Dermis blood vessel endothelial cell (primary cell): ENCODE results near the gene B4GALT4. TPM values are rescaled to one million over a fixed set of nuclear protein-coding genes. Genes with fewer than 3 reads are reported as not detected.
A peak's percentile ranks its signal among the peaks of the same experiment; 100 is the strongest.
"Not testable (repeated sequence)": the region's sequence is repeated elsewhere in the genome, so short reads cannot be mapped to it uniquely, and the experiment has no call there.

ENCODE experiments used
- DNase-seq: peaks from one replicate; pipeline ENCODE4 v3.0.0; 2010
- total RNA-seq: library from RNA; depleted of rRNA; stranded (reverse); fragments of >200 nt; gene quantifications from 2 replicates; pipeline ENCODE4 v1.2.3, GENCODE V29; 2014

The B4GALT4 gene, protein sequence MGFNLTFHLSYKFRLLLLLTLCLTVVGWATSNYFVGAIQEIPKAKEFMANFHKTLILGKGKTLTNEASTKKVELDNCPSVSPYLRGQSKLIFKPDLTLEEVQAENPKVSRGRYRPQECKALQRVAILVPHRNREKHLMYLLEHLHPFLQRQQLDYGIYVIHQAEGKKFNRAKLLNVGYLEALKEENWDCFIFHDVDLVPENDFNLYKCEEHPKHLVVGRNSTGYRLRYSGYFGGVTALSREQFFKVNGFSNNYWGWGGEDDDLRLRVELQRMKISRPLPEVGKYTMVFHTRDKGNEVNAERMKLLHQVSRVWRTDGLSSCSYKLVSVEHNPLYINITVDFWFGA
- total RNA-seq = 4.2 and 9.0 TPM in 2 replicates

DNA sequence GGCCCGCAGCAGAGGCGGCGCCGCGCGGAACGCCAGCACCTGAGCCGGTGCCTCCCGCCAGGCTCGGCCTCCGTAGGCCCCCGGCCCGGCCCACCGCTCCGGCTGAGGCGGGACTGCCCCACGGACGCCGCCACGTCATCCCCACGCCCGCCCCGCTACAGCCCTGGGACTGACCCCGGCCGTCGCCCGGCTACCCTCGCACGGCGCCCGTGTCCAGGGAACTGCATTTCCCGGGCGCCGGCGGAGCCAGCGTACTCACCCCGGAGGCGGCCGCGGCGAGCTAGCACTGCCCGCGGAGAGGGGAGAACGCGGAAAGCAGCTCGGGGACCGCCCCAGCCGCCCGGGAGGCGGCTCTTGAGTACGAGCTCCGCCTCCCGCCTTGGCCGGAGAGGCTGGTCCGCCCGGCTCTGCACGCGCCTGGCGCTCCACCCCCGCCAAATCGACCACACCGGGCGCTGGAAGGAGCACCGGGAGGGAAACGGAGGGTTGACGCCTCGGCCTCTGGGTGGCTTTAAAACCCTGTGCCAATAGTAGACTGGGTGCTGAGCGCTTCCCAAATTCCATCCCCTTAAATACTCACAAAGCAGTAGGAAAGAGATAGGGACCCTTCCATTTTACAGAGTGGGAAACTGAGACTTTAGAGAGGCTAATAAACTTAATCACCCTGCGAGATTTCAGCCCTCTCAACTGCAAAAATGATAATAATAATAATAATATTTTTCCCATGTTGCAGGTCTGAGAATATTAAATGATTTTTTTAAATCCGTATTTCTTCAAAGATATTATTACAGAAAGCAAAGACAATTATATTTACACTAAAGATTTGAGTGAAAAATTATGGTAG, at the start of gene B4GALT4:
Gene B4GALT4, minus strand, starts transcription at position 288 of the 844 bp plus-strand sequence. CDS start 10,779 bp downstream, outside the sequence.
- DNase-seq = peak; percentile 88

DNA sequence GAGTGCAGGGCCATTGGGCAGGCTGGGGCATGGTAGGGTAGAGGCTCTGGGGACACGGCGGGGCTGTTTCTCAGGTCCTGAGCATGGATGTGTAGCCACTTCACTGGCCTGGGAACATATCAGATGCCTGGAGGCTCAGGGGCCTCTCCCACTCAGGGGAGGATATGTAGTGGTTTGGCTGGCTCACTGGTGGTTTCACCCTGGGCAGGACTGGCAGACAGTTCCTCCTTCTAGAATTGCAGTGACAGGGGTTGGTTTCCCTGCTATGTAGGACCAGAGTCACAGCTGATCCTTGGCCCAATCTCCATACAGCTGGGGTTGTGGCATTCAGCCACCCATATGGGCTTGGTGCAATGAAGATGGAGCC, 48.7 kb upstream of the B4GALT4 start:
- no peak for DNase-seq

DNA sequence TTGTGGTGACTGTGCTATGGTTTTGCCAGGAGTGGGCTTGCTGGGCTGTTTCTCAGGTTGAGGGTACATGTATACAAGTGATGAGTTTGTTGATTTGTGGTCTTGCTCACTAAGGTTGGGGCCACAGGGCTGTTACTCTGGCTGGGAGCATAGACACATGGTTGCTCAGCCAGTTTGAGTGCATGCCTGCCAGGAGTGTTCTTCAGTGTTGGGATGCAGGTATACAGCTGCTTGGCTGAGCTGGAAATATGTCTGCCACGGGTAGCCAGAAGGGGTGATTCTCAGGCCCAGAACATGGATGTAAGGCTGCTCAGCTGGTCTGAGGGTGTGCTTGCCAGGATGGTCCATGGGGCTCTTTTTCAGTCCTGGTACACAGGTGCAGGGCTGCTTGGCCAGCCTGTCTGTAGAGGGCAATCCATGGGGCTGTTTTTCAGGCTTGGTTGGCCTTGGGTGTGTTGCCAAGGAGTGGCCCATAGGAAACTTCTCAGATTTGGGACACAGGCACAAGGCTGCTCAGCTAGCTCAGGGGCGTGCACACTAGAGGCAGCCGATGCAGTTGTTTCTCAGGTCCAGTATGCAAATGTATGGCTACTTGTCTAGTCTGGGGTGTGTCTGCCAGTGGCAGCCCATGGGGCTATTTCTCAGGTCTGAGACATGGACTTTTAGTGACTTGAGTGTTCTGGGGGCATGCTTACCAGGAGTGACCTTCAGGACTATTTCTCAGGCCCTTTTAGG, 48.2 kb upstream of the B4GALT4 start:
- DNase-seq = no peak

DNA sequence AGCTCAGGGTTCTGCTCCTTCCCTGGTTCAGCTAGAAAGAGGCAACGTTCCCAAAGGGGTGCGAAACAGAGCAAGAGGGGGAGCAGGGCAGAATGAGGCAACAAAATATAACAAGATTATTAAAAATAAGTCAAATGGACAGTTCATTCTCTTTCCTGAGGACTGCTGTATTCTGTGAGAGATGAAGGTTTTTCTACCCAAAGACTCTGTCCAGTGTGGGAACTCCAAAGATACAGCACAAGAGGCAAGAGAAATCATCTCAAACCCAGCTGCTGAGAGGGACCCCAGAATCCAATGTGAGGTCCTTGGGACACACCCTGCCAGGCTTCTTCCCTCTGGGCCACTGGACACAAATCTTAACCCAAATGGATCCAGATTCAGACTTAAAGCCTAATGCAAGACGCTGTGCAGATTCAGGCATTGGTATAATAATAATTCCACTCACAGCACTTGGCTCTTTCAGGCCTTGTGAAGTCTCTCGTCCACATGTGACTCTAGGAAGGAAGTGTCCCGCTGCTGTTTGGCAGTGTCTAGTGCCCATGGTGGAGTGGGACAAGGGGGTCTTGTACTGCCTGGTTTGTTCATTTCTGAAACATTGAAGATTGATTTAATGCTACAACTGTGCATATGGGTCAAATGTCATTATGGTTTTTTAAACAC, 39.0 kb upstream of the B4GALT4 start:
- peak; percentile 47 for DNase-seq

DNA sequence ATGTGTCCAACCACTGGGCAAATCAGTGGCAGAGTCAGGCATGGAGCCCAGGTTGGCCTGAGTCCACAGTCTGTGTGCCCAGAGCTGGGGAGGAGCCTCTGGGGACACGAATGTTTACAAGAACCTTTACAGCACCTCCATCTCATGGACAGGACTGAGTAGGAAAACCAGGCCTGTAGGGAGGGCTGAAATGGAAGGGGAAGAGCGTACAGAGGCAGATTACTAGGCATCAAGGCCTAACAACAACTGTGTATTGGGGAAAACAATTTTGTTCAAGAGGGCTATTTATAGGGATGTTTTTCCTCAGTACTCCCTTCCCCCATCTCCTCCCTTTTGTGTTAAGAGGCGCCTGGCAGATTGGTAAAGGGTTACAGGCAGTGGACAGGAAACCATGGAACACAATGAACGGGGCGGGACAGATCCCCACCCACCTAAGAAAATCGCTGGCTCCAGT, 38.5 kb upstream of the B4GALT4 start:
- DNase-seq = peak; percentile 95

DNA sequence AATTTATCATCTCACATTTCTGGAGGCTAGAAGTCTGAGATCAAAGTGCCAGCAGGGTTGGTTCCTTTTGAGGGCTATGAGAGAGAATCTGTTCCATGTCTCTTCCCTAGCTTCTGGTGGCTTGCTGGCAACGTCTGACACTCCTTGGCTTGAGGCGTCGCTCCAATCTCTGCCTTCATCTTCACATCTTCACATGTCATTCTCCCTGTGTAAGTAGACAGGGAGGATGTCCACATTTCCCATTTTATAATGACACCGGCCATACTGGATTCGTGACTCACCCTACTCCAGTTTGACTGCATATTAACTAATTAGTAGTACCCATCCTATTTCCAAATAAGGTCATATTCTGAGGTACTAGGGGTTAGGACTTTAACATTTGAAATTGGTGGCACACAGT, 36.0 kb upstream of the B4GALT4 start:
- DNase-seq = no peak

DNA sequence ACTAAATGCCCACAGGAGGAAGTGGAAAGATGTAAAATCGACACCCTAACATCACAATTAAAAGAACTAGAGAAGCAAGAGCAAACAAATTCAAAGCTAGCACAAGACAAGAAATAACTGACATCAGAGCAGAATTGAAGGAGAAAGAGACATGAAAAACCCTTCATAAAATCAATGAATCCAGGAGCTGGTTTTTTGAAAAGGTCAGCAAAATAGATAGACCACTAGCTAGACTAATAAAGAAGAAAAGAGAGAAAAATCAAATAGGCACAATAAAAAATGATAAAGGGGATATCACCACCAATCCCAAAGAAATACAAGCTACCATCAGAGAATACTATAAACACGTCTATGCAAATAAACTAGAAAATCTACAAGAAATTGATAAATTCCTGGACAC, 29.5 kb upstream of the B4GALT4 start:
- not testable (repeated sequence) for DNase-seq

DNA sequence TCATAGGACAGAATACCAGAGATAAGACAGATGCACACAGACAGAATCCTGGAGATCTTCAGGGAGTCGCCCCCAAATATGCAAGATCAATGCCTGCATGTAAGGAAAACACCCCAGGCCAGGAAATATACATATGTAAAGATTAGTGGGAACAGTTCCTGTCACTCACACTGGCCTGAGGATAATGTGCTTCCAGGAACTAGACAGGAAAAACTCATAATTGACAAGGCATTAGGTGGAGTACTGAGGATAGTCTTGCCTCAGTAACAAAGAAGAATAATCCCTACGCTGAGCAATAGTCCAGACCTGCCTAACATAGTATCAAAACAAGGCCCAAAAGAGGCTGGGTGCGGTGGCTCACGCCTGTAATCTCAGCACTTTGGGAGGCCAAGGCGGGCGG, 20.4 kb upstream of the B4GALT4 start:
- no peak for DNase-seq

DNA sequence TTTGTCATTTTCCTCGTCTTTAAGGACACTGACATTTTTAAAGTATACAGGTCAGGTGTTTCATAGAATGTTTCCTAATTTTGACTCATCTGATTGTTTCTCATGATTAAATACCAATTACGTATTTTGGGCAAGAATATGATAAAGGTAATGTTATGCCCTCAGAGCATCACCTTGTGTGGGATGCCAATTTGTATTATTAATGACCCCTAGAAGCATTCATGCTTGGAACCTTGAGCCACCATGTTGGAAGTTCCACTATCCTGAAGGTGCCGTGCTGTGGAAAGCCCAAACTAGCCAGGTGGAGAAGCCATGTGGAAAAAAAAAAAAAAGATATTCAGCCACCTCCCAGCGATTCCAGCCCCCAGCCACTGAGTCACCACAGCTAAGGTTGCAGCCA, 19.1 kb upstream of the B4GALT4 start:
- no peak for DNase-seq

DNA sequence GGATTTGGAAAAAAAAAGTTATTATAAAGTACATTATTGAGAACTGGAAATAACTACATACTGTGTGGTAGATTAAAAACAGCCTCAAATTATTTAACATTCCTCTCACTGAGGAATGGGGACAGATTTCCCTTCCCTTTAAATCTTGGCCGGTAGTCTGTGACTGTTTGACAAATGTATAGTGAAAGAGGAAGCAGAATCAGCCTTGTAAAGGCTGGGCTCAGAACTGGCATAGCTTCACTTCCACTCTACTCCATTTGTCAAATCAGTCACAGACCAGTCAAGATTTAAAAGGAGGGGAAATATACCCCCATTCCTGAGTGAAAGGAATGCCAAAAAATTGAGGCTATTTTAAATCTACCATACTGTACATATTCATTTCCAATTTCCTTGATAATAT, 18.2 kb upstream of the B4GALT4 start:
- no peak for DNase-seq

DNA sequence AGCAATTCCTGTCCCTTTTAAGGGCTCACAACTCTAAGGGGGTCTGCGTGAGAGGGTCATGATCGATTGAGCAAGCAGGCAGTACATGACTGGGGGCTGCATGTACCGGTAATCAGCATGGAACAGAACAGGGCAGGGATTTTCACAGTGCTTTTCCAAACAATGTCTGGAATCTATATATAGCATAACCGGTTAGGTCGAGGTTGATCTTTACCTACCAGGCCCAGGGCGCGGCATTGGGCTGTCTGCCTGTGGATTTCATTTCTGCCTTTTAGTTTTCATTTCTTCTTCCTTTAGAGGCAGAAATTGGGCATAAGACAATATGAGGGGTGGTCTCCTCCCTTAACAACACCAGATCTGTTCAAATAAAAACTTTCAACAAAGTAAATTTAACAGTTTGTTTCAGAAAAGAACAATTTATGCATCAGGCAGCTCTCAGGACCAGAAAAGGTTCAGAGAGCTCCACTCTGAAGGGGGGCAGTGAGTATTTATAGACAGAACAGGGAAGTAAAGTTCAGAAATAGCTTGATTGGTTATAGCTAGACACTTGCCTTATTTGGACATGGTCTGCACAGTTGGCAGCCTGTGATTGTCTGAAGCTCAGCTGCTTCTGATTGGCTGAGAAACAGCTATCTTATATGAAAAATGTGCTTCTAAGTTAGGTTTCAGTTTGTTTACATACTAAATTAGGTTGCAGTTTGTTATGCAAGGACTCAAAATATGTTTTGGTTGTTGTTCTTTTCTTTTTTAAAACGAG, 17.2 kb upstream of the B4GALT4 start:
- peak; percentile 33 for DNase-seq

DNA sequence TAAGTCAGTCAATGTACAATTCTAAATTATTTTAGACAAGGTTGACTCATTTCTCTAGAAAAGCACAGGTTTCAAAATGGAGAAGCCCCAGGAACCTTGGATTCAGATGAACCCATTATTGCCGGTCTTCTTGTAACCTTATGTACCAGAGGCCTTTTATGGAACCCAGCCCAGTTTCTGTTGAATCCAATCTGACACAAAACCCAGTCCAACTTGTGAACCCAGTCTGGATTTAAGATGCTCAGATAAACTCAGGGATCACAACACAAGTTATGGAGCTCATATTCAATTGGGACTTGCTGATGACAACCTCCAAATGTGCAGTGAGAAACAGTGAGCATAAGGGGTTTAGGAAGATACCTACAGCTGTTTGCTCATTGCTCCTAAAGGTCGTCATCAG, 16.4 kb upstream of the B4GALT4 start:
- DNase-seq = no peak

DNA sequence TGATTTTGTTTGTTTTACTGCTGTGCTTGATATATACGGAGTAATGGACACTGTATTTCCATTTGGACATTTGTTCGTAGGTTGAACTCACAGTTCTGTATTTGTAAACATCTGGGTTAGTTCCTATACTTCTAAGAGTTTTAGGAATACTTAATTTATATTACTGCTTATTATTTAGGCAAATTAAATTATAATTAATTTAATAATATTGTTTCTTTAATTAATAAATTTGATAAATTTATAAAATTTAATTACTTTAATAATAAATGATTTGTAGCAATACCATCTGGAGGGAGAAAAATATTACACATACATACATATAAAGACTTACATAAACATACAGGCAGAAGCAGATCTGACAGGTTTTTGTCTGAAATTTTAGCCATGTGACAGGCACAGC, 14.5 kb upstream of the B4GALT4 start:
- no peak for DNase-seq

DNA sequence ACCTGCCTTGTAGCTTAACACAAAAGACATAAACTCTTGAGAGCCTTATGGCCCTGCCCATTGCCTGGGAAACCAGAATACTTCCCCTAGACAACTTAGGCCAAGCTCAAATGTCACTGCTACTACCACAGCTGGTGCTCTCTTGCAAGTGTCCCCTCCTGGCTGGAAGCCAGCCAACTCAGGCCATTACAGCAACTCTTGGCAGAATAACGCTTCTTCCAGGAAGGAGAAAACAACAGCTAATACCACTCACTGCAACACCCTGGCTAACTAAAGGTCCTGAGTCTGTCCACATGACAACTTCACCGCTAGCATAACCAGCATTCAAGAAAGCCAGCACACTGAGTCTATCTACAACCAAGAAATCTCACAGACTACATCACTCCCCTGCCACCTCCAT, 5.1 kb upstream of the B4GALT4 start:
- DNase-seq = peak; percentile 15

DNA sequence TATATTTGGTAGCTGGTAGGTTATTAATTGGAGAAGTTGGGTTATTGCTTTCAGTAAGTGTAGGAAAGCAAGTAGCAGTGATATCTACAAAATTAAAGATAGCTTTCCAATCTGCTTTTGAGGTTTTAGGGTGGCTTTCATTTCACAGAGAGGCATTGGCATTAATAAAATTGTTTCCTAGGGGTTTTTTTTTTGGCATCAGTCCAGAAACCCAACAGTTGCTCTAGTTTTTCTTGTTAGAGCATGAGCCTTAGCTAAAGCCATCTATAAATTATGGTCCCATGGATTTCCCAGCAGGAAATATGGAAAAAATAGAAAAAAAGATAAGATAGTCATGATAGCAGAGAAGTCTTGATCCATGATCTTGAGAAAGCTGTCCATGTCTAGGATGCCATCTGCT, 3.0 kb upstream of the B4GALT4 start:
- no peak for DNase-seq

DNA sequence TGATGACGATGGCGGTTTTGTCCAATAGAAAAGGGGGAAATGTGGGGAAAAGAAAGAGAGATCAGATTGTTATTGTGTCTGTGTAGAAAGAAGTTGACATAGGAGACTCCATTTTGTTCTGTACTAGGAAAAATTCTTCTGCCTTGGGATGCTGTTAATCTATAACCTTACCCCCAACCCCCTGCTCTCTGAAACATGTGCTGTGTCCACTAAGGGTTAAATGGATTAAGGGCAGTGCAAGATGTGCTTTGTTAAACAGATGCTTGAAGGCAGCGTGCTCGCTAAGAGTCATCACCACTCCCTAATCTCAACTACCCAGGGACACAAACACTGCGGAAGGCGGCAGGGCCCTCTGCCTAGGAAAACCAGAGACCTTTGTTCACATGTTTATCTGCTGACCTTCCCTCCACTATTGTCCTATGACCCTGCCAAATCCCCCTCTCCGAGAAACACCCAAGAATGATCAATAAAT, 2.4 kb upstream of the B4GALT4 start:
- not testable (repeated sequence) for DNase-seq

DNA sequence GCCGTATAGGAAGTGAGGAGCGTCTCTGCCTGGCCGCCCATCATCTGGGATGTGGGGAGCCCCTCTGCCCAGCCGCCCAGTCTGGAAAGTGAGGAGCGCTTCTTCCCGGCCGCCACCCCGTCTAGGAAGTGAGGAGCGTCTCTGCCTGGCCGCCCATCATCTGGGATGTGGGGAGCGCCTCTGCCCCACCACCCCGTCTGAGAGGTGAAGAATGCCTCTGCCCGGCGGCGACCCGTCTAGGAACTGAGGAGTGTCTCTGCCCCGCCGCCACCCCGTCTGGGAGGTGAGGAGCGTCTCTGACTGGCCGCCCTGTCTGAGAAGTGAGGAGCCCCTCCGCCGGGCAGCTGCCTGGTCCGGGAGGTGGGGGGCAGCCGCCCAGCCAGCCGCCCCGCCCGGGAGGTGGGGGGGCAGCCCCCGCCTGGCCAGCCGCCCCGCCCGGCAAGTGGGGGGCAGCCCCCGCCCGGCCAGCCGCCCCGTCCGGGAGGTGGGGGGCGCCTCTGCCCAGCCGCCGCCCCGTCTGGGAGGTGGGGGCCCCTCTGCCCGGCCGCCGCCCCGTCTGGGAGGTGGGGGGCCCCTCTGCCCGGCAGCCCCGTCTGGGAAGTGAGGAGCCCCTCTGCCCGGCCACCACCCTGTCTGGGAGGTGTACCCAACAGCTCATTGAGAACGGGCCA, 1.8 kb upstream of the B4GALT4 start:
- DNase-seq = not testable (repeated sequence)

DNA sequence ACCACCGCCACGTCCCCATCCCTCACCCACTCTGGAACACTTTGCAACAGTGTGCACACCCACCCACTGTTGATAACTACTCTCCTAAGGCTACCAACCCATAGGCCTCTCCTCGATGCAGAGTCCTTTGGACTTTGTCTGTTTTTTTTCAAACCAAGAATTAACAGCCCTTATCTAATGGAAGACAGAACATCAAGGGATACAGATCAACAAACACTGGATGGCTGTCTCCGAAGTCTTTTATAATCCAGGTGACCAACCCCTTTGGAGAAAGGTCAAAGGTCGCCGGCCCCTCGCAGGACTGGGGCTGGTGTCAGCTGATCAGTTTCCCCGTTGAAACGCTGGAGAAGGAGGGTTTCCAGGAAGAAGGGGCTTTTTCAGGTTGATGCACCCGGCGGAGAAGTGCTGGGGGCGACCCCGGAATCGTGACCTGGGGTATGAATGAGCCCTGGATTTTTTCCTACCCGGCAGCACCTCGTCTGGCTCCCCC, 532 bp downstream of the B4GALT4 start:
- DNase-seq = peak; percentile 51

DNA sequence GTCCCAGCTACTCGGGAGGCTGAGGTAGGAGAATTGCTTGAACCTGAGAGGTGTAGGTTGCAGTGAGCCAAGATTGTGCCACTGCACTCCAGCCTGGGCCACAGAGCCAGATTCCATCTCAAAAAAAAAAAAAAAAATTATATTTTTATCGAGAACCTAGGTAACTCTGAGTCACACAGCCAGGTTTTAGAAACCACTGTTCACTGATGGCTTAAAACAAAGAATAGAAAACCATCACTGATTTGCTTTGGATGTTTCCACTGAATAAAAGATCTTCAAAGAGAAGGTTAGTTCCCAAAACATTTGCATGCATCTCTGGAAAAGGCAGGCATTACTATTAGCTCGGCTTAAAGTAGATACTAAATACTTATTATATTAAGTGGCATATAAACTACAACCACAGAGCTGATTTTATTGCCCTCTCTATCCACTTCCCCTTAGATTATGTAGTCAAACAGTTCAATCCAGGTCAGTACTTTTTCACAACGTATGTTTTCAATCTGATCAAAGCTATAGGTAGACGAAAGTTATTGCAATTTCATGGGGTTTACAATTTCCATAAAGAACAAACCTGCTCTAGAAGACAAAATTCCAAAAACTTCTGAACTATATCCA, 1.4 kb downstream of the B4GALT4 start:
- no peak for DNase-seq

DNA sequence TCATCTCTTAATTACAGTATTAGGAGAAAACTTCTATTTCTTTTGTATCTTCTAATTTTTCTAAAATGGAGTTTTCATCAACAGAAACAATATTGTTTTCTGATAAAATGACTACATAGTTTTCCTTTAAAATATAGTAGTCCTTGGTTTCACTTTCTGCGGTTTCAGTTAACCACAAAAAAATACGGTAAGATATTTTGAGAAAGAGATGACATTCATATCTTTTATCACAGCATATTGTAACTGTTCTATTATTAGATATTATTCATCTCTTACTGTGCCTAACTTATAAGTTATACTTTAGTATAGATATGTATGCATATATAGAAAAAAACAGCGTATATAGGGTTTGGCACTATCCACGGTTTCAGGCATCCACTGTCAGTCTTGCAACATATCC, 2.3 kb downstream of the B4GALT4 start:
- DNase-seq = no peak

DNA sequence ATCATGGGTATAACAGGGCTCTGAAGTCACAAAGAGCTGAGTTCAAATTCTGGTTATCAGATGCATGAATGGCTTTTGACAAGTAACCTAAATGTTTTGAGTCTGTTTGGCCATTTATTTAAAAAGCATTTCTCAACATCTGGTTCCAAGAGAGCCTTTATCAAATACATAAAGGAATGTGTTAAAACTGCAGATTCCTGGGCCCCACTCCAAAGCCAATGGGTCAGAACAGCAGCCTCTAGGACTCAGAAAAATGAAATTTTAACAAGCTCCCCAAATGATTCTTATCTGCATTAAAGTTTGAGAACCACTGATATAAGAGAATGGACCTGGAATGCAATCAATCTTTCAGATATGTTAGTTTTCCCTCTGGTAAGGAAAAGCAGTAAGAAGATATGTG, 3.4 kb downstream of the B4GALT4 start:
- no peak for DNase-seq
